Smooth muscle cell (in vitro differentiated cells): ENCODE measurements around the gene TBC1D24. TPM values are rescaled to one million over a fixed set of nuclear protein-coding genes. Genes with fewer than 3 reads are reported as not detected.
A peak's percentile ranks its signal among the peaks of the same experiment; 100 is the strongest.

ENCODE experiments used
- DNase-seq: peaks from one replicate; lab custom pipeline; 2025; ENCODE audit not compliant: unreplicated experiment; lab: John Stamatoyannopoulos, UW
- H2AFZ ChIP-seq: fragments of 200-600 bp; sonication (generic); 2 replicates; pipeline ENCODE4 v1.6.0; 2016; ENCODE audit warnings: antibody characterized with exemption, low read depth, mild to moderate bottlenecking
- H3F3A ChIP-seq: fragments of 200-600 bp; sonication (generic); 2 replicates; pipeline ENCODE4 v1.6.0; 2017; ENCODE audit warnings: antibody characterized with exemption, low read depth
- H3K27ac ChIP-seq: fragments of 200-600 bp; sonication (generic); 2 replicates; pipeline ENCODE4 v1.5.1; 2016; ENCODE audit warnings: low read depth, mild to moderate bottlenecking
- H3K27me3 ChIP-seq: fragments of 200-600 bp; sonication (generic); 2 replicates; pipeline ENCODE4 v1.6.1; 2016; ENCODE audit warnings: low read depth, mild to moderate bottlenecking
- H3K36me3 ChIP-seq: fragments of 200-600 bp; sonication (generic); 2 replicates; pipeline ENCODE4 v1.5.1; 2016; ENCODE audit warnings: low read depth
- H3K4me1 ChIP-seq: fragments of 200-600 bp; sonication (generic); 2 replicates; pipeline ENCODE4 v1.5.1; 2016; ENCODE audit warnings: low read depth
- H3K4me2 ChIP-seq: fragments of 200-600 bp; sonication (generic); 2 replicates; pipeline ENCODE4 v1.6.0; 2016; ENCODE audit warnings: mild to moderate bottlenecking
- H3K4me3 ChIP-seq: fragments of 200-600 bp; sonication (generic); 2 replicates; pipeline ENCODE4 v1.5.1; 2016; ENCODE audit warnings: mild to moderate bottlenecking
- H3K79me2 ChIP-seq: fragments of 200-600 bp; sonication (generic); 2 replicates; pipeline ENCODE4 v1.6.0; 2016; ENCODE audit warnings: low read depth, mild to moderate bottlenecking
- H3K9ac ChIP-seq: fragments of 200-600 bp; sonication (generic); 2 replicates; pipeline ENCODE4 v1.6.0; 2016; ENCODE audit warnings: low read depth
- H3K9me3 ChIP-seq: fragments of 200-600 bp; sonication (generic); replicated peaks from 2 replicates; pipeline ENCODE4 v1.5.1; 2016; ENCODE audit warnings: low read depth
- H4K20me1 ChIP-seq: fragments of 200-600 bp; sonication (generic); 2 replicates; pipeline ENCODE4 v1.6.0; 2016; ENCODE audit warnings: low read depth
- CTCF ChIP-seq: fragments of 200-600 bp; sonication (generic); IDR thresholded peaks from 2 replicates; pipeline ENCODE4 v1.5.1; 2017; ENCODE audit warnings: borderline replicate concordance, mild to moderate bottlenecking, antibody characterized with exemption; ENCODE audit not compliant: insufficient read depth, poor library complexity, severe bottlenecking
- WGBS: methylation state at CpG from one replicate; pipeline ENCODE4 v1.1.7; 2016; ENCODE audit warnings: low lambda C conversion rate; 5-methylcytosine and 5-hydroxymethylcytosine counted together
- polyA plus RNA-seq: library from polyadenylated mRNA; unstranded; fragments of >200 nt; fragmentation: Nextera tagmentation; extraction: Ambion mirVana; gene quantifications from 2 replicates; pipeline ENCODE4 v1.2.1, GENCODE V29; 2016
- total RNA-seq: library from RNA; depleted of rRNA; stranded (reverse); fragments of >200 nt; gene quantifications from 2 replicates; pipeline ENCODE4 v1.2.3, GENCODE V29; 2014

The TBC1D24 gene
- total and polyA plus RNA-seq, 2 experiments from 2014 or later, result 5.5 to 9.2 TPM

GRCh38 chr16:2518823-2519710, 44.1 kb downstream of the TBC1D24 start:
- Histone ChIP-seq H3K9ac (no peak overlapping the region), H3K27ac (peak overlapping the region; percentile 72), H3K4me2 (peak overlapping the region; percentile 88)

GRCh38 chr16:2519711-2520080, 44.8 kb downstream of the TBC1D24 start:
- no peak for DNase-seq
- H3K9ac ChIP-seq, result no peak overlapping the region
- no peaks in the 10 kb centered on the region for H3K27me3 ChIP-seq
- no peaks in the 10 kb centered on the region for H3K9me3 ChIP-seq
- no peak for TF ChIP-seq CTCF
- no peaks in the 10 kb centered on the region for H3K36me3 ChIP-seq
- H3K79me2 ChIP-seq, result peaks cover 58% of the 10 kb centered on the region
- H3K27ac ChIP-seq, result peak overlapping the region; percentile 72
- H4K20me1 ChIP-seq, result peaks cover 52% of the 10 kb centered on the region
- no peaks in the 10 kb centered on the region for H3F3A ChIP-seq
- peak overlapping the region; percentile 63 for H3K4me3 ChIP-seq
- 69% methylated on average over 22 of the region's 22 CpGs for WGBS
- peak overlapping the region; percentile 88 for H3K4me2 ChIP-seq
- H2AFZ ChIP-seq, result no peak overlapping the region
- peaks cover 18% of the 10 kb centered on the region for H3K4me1 ChIP-seq

More at GRCh38 chr16:2518823-2519710, 44.1 kb downstream of the TBC1D24 start:
- Histone ChIP-seq H3K4me1 (peaks cover 20% of the 10 kb centered on the region), H3K79me2 (peaks cover 65% of the 10 kb centered on the region), H3K9me3 (no peaks in the 10 kb centered on the region), H3K27me3 (no peaks in the 10 kb centered on the region), H3F3A (no peaks in the 10 kb centered on the region), H3K36me3 (no peaks in the 10 kb centered on the region), H4K20me1 (peaks cover 56% of the 10 kb centered on the region), H2AFZ (no peak overlapping the region), H3K4me3 (no peak overlapping the region)
- DNase-seq, result no peak
- WGBS, result 92% methylated on average over 39 of the region's 39 CpGs
- TF ChIP-seq CTCF, result no peak

GRCh38 chr16:2520097-2520783, 45.3 kb downstream of the TBC1D24 start, which contains the start of gene AMDHD2:
Gene AMDHD2 (plus strand): TSS chr16:2520371. CDS start chr16:2520459, 88 bp downstream.
- Histone ChIP-seq H3F3A (no peaks in the 10 kb centered on the region), H3K4me2 (peak within 1 kb of the TSS; percentile 96), H3K79me2 (peaks cover 53% of the 10 kb centered on the region), H2AFZ (no peak within 1 kb of the TSS), H3K27me3 (no peaks in the 10 kb centered on the region), H3K9me3 (no peaks in the 10 kb centered on the region), H3K4me1 (peaks cover 12% of the 10 kb centered on the region), H3K36me3 (no peaks in the 10 kb centered on the region), H3K9ac (peak within 1 kb of the TSS; percentile 73), H4K20me1 (peaks cover 47% of the 10 kb centered on the region), H3K4me3 (peak within 1 kb of the TSS; percentile 63), H3K27ac (peak within 1 kb of the TSS; percentile 72)
- no peak for TF ChIP-seq CTCF
- WGBS, result under 1% methylated on average over 61 of the region's 83 CpGs
- peak; percentile 84 for DNase-seq
